GM23338 (cell line): Measurements from ENCODE around the gene CENPX. TPM values are rescaled to one million over a fixed set of nuclear protein-coding genes. Genes with fewer than 3 reads are reported as not detected.

Experiments used
- ATAC-seq: fragments of 200-7000 bp; cut with Tn5 transposase; 3 replicates; pipeline ENCODE4 v1.9.1; 2020
- DNase-seq: peaks from one replicate; pipeline ENCODE4 v3.0.0-alpha.2; 2015; ENCODE audit warnings: low spot score
- H2AFZ ChIP-seq: fragments of 200-600 bp; sonication (generic); 2 replicates; pipeline ENCODE4 v1.8.0; 2016; ENCODE audit warnings: antibody characterized with exemption, mild to moderate bottlenecking, moderate library complexity
- H3F3A ChIP-seq: fragments of 200-600 bp; sonication (generic); replicated peaks from 2 replicates; pipeline ENCODE4 v1.8.0; 2017; ENCODE audit warnings: antibody characterized with exemption, mixed run types, low read depth
- H3K27ac ChIP-seq: fragments of 200-600 bp; sonication (generic); 2 replicates; pipeline ENCODE4 v1.6.1; 2016; ENCODE audit warnings: low read depth
- H3K27me3 ChIP-seq: fragments of 200-600 bp; sonication (generic); 2 replicates; pipeline ENCODE4 v1.8.0; 2016; ENCODE audit warnings: mild to moderate bottlenecking, mixed run types, moderate library complexity; ENCODE audit not compliant: insufficient read depth
- H3K36me3 ChIP-seq: fragments of 200-600 bp; sonication (generic); 2 replicates; pipeline ENCODE4 v1.8.0; 2016; ENCODE audit warnings: mild to moderate bottlenecking; ENCODE audit not compliant: insufficient read depth
- H3K4me1 ChIP-seq: fragments of 200-600 bp; sonication (generic); 2 replicates; pipeline ENCODE4 v1.8.0; 2016; ENCODE audit warnings: mild to moderate bottlenecking, moderate library complexity; ENCODE audit not compliant: insufficient read depth
- H3K4me2 ChIP-seq: fragments of 200-600 bp; sonication (generic); 2 replicates; pipeline ENCODE4 v1.7.1; 2017; ENCODE audit warnings: mixed run types
- H3K4me3 ChIP-seq: fragments of 200-600 bp; sonication (generic); 2 replicates; pipeline ENCODE4 v1.6.1; 2016; ENCODE audit warnings: mixed run types
- H3K79me2 ChIP-seq: fragments of 200-600 bp; sonication (generic); replicated peaks from 2 replicates; pipeline ENCODE4 v1.8.0; 2017; ENCODE audit warnings: mild to moderate bottlenecking; ENCODE audit not compliant: insufficient read depth
- H3K9me2 ChIP-seq: fragments of 200-600 bp; sonication (generic); 2 replicates; pipeline ENCODE4 v1.8.0; 2017; ENCODE audit not compliant: insufficient read depth
- H4K20me1 ChIP-seq: fragments of 200-600 bp; sonication (generic); replicated peaks from 2 replicates; pipeline ENCODE4 v1.8.0; 2017; ENCODE audit warnings: mild to moderate bottlenecking; ENCODE audit not compliant: insufficient read depth
- H3K27ac Mint-ChIP-seq: 2 replicates; pipeline ENCODE4 v1.8.0; 2020; ENCODE audit warnings: inconsistent platforms, mild to moderate bottlenecking, moderate library complexity, mixed read lengths
- H3K27me3 Mint-ChIP-seq: 3 replicates; pipeline ENCODE4 v1.8.0; 2022; ENCODE audit warnings: low read depth, mild to moderate bottlenecking, moderate library complexity, mixed read lengths, inconsistent platforms; ENCODE audit not compliant: insufficient read depth, poor library complexity
- H3K36me3 Mint-ChIP-seq: 3 replicates; pipeline ENCODE4 v1.8.0; 2021; ENCODE audit warnings: low read depth, mild to moderate bottlenecking, inconsistent platforms, moderate library complexity, mixed read lengths
- H3K4me1 Mint-ChIP-seq: 3 replicates; pipeline ENCODE4 v1.8.0; 2020; ENCODE audit warnings: mild to moderate bottlenecking, inconsistent platforms, mixed read lengths
- H3K4me3 Mint-ChIP-seq: 3 replicates; pipeline ENCODE4 v1.8.0; 2021; ENCODE audit warnings: moderate library complexity, mild to moderate bottlenecking, inconsistent platforms, mixed read lengths
- H3K9me3 Mint-ChIP-seq: 3 replicates; pipeline ENCODE4 v1.8.0; 2020; ENCODE audit warnings: moderate library complexity, mild to moderate bottlenecking, inconsistent platforms, mixed read lengths
- CREB1 ChIP-seq: fragments of 250-450 bp; sonication (Bioruptor Pico); IDR thresholded peaks from 2 replicates; pipeline ENCODE4 v1.5.0; 2020; ENCODE audit warnings: low read depth, mild to moderate bottlenecking, moderate library complexity
- CTCF ChIP-seq, 2 experiments: fragments of 200-600 bp in 1 of 2; sonication (generic) in 1 of 2; conservative IDR thresholded peaks; 2 replicates each; pipeline versions ENCODE4 v1.5.1 to v1.6.1; 2016 to 2017; ENCODE audit warnings: antibody characterized with exemption in 2 of 2, low read depth in 2 of 2, mild to moderate bottlenecking in 2 of 2, moderate library complexity in 1 of 2
- EZH2 ChIP-seq: fragments of 200-600 bp; sonication (generic); IDR thresholded peaks from one replicate; pipeline ENCODE4 v1.8.0; 2017; ENCODE audit warnings: antibody characterized with exemption, mild to moderate bottlenecking, low read depth; ENCODE audit not compliant: unreplicated experiment
- EZH2phosphoT487 ChIP-seq: fragments of 200-600 bp; sonication (generic); IDR thresholded peaks from one replicate; pipeline ENCODE4 v1.8.1; 2018; ENCODE audit warnings: antibody characterized with exemption; ENCODE audit not compliant: unreplicated experiment
- NANOG ChIP-seq: IDR thresholded peaks from 2 replicates; pipeline ENCODE4 v1.6.1; 2016; ENCODE audit warnings: antibody characterized with exemption, borderline replicate concordance
- ZNF462 ChIP-seq: fragments of 250-450 bp; sonication (Bioruptor Pico); IDR thresholded peaks from 2 replicates; pipeline ENCODE4 v1.5.0; 2020; ENCODE audit warnings: mild to moderate bottlenecking, moderate library complexity
- polyA plus RNA-seq: library from polyadenylated mRNA; unstranded; fragments of >200 nt; fragmentation: Nextera tagmentation; extraction: Ambion mirVana; gene quantifications from 2 replicates; pipeline ENCODE4 v1.2.1, GENCODE V29; 2016
- total RNA-seq: library from RNA; depleted of rRNA; stranded (reverse); fragments of >200 nt; shearing (Covaris generic); gene quantifications from 2 replicates; pipeline ENCODE4 v1.2.3, GENCODE V29; 2014

CENPX gene
- total and polyA plus RNA-seq, 2 experiments from 2014 or later, result 114 to 157 TPM

GRCh38 chr17:82017612-82018151 lies 5.0 kb downstream of the CENPX start (continued):
- TF ChIP-seq ZNF462, result no peak

- no peak for ATAC-seq
- Mint-ChIP-seq H3K4me1 (peaks cover 5% of the 10 kb centered on the region; the same call in 2 of the 3 replicates), H3K36me3 (peaks cover 6% of the 10 kb centered on the region; the same call in 1 of the 3 replicates), H3K9me3 (no peaks in the 10 kb centered on the region), H3K27ac (no peak overlapping the region), H3K4me3 (no peak overlapping the region), H3K27me3 (peaks cover 15% of the 10 kb centered on the region)
- Histone ChIP-seq H3K9me2 (no peaks in the 10 kb centered on the region), H2AFZ (no peak overlapping the region), H3K4me2 (no peak overlapping the region), H3F3A (peaks cover 8% of the 10 kb centered on the region; the same call in 1 of the 2 replicates), H3K4me1 (peaks cover 5% of the 10 kb centered on the region; the same call in 1 of the 2 replicates), H3K27me3 (no peaks in the 10 kb centered on the region), H4K20me1 (peaks cover 3% of the 10 kb centered on the region), H3K36me3 (no peaks in the 10 kb centered on the region), H3K27ac (peak overlapping the region; percentile 80; the same call in 1 of the 2 replicates), H3K4me3 (no peak overlapping the region), H3K79me2 (peaks cover 10% of the 10 kb centered on the region)
- DNase-seq, result no peak
- TF ChIP-seq CTCF (conservative IDR thresholded peaks at IDR 0.05; ENCODE audit: low read depth in 2 of 2) (no peak), CREB1 (CRISPR knock-in tag) (no peak), ZNF462 (no peak), EZH2 (no peak), NANOG (no peak), EZH2phosphoT487 (no peak)
These were observed 5.7 kb downstream of the CENPX start for GRCh38 chr17:82016875-82017459.
